ENCODE measurements around the gene SLC66A1. TPM values are rescaled to one million over a fixed set of nuclear protein-coding genes. Genes with fewer than 3 reads are reported as not detected.
"Not testable (repeated sequence)": the region's sequence is repeated elsewhere in the genome, so short reads cannot be mapped to it uniquely, and the experiment has no call there.

The SLC66A1 gene
- total RNA-seq, 2 donors from 2014 or later: 10.6 to 13.1 TPM

- H3K4me3 ChIP-seq: peak overlapping the region; percentile 51
- intact Hi-C loops (cut with DNase I): no loop called here
- H3K9ac ChIP-seq (ENCODE audit: low read depth in 2 of 2, low read length in 2 of 2): peak overlapping the region; percentile 44 to 78
- H3K9me3 ChIP-seq: no peaks in the 10 kb centered on the region
- no peaks in the 10 kb centered on the region for H3K4me1 ChIP-seq
- peak overlapping the region; percentile 76 for H3K27ac ChIP-seq
- no peak for TF ChIP-seq CTCF (IDR thresholded peaks at IDR 0.05)
- DNase-seq: peak; percentile 83
- no peaks in the 10 kb centered on the region for H3K36me3 ChIP-seq
- no peaks in the 10 kb centered on the region for H3K27me3 ChIP-seq
Observed at GRCh38 chr1:19287436-19288185, 24.5 kb upstream of the SLC66A1 start.

- H3K9me3 ChIP-seq; intact Hi-C loops (cut with DNase I); H3K4me1 ChIP-seq; H3K27me3 ChIP-seq; H3K36me3 ChIP-seq: not testable (repeated sequence)
- H3K27ac ChIP-seq: peak within 1 kb of the TSS; percentile 76
- H3K4me3 ChIP-seq: peak within 1 kb of the TSS; percentile 51
- DNase-seq: peak; percentile 85
- peak within 1 kb of the TSS; percentile 73 to 84 for H3K9ac ChIP-seq (ENCODE audit: low read depth in 2 of 2, low read length in 2 of 2)
Observed at GRCh38 chr1:19288324-19289241, 23.5 kb upstream of the SLC66A1 start, which contains the start of gene AKR7A3. AKR7A3 (minus strand) TSS chr1:19288770; CDS start chr1:19288709, 61 bp downstream.

- intact Hi-C loops (cut with DNase I): no loop called here
- Histone ChIP-seq H3K9ac (ENCODE audit: low read depth in 2 of 2, low read length in 2 of 2) (peak overlapping the region; percentile 73 to 84), H3K36me3 (no peaks in the 10 kb centered on the region), H3K4me1 (no peaks in the 10 kb centered on the region), H3K4me3 (peak overlapping the region; percentile 51), H3K27ac (peak overlapping the region; percentile 76), H3K9me3 (no peaks in the 10 kb centered on the region), H3K27me3 (no peaks in the 10 kb centered on the region)
- no peak for DNase-seq
- TF ChIP-seq CTCF (IDR thresholded peaks at IDR 0.05): no peak
Observed at GRCh38 chr1:19289244-19289643, 22.9 kb upstream of the SLC66A1 start.

GRCh38 chr1:19294638-19295037, 17.5 kb upstream of the SLC66A1 start:
- no peaks in the 10 kb centered on the region for H3K36me3 ChIP-seq
- H3K9ac ChIP-seq (ENCODE audit: low read depth in 2 of 2, low read length in 2 of 2): no peak overlapping the region
- no peaks in the 10 kb centered on the region for H3K4me1 ChIP-seq
- H3K27ac ChIP-seq: no peak overlapping the region
- no peaks in the 10 kb centered on the region for H3K9me3 ChIP-seq
- TF ChIP-seq CTCF (IDR thresholded peaks at IDR 0.05): no peak
- H3K27me3 ChIP-seq: no peaks in the 10 kb centered on the region
- intact Hi-C loops (cut with DNase I): no loop called here
- no peak overlapping the region for H3K4me3 ChIP-seq
- no peak for DNase-seq

- DNase-seq: no peak
- Histone ChIP-seq H3K9ac (ENCODE audit: low read depth in 2 of 2, low read length in 2 of 2) (no peak overlapping the region), H3K4me1 (no peaks in the 10 kb centered on the region), H3K4me3 (no peak overlapping the region), H3K9me3 (no peaks in the 10 kb centered on the region), H3K36me3 (no peaks in the 10 kb centered on the region), H3K27ac (no peak overlapping the region), H3K27me3 (no peaks in the 10 kb centered on the region)
- intact Hi-C loops (cut with DNase I): no loop called here
- TF ChIP-seq CTCF (IDR thresholded peaks at IDR 0.05): no peak
Observed at GRCh38 chr1:19300211-19300610, 11.9 kb upstream of the SLC66A1 start.

GRCh38 chr1:19304081-19304480, 8.0 kb upstream of the SLC66A1 start:
- H3K4me3 ChIP-seq; DNase-seq; H3K27me3 ChIP-seq; H3K9me3 ChIP-seq; H3K27ac ChIP-seq; intact Hi-C loops (cut with DNase I); H3K4me1 ChIP-seq; H3K9ac ChIP-seq (ENCODE audit: low read depth in 2 of 2, low read length in 2 of 2); H3K36me3 ChIP-seq: not testable (repeated sequence)
